ENCODE measurements around the gene TEPSIN.

GRCh38 chr17:81181811-81182185 lies 57.1 kb downstream of the TEPSIN start:
- TF ChIP-seq YY1 (IDR thresholded peaks at IDR 0.05; ENCODE audit: low read depth) = no peak
- TF ChIP-seq REST (IDR thresholded peaks at IDR 0.05; ENCODE audit: low read depth) = no peak
- TF ChIP-seq EGR1 (IDR thresholded peaks at IDR 0.05) = no peak
- TF ChIP-seq EP300 (IDR thresholded peaks at IDR 0.05; ENCODE audit: borderline replicate concordance) = no peak
- no peak for TF ChIP-seq NFIC (IDR thresholded peaks at IDR 0.05)
- TF ChIP-seq TCF12 (IDR thresholded peaks at IDR 0.05; ENCODE audit: low read depth) = no peak
- TF ChIP-seq CREB1 (IDR thresholded peaks at IDR 0.05; ENCODE audit: low read depth) = no peak
- no peak for TF ChIP-seq RAD21 (IDR thresholded peaks at IDR 0.05; ENCODE audit: low read depth)
- no peak for TF ChIP-seq TAF1 (IDR thresholded peaks at IDR 0.05; ENCODE audit: low read depth)
- no peak for TF ChIP-seq TEAD4 (IDR thresholded peaks at IDR 0.05)
- TF ChIP-seq MAX (IDR thresholded peaks at IDR 0.05) = no peak
- TF ChIP-seq FOXM1 (IDR thresholded peaks at IDR 0.05; ENCODE audit: borderline replicate concordance, low read depth) = no peak

All from Ishikawa (cell line).